GM18508 (cell line): Measurements from ENCODE around the gene WDFY3.

Experiments
- ATAC-seq: cut with Tn5 transposase; IDR thresholded peaks from one replicate; pipeline ENCODE4 v1.9.1; 2021; ENCODE audit warnings: moderate number of reproducible peaks; ENCODE audit not compliant: insufficient read depth, unreplicated experiment

The WDFY3 gene

DNA sequence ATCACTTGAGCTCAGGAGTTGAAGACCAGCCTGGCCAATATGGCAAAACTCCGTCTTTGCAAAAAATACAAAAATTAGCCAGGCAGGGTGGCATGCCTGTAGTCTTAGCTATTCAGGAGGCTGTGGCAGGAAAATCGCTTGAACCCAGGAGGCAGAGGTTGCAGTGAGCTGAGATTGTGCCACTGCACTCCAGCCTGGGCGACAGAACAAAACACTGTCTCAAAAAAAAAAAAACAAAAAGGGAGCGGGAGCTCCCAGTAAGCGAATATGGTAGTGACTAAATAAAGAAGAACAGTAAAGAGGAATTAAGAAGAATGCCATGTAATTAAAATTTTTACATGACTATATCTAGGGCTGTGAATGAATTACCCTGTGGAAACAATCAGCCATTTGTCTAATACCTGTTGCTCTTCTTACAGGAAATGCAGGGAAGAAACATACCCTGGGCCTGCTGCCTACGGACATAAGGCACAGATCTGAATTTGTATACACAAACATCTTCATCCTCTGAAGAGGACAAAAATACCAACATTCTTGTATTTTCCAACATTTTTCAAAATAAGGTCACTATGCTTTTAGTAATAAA, 11.4 kb downstream of the WDFY3 start:
- no peak for ATAC-seq

- no peak for ATAC-seq
These were observed 13.7 kb downstream of the WDFY3 start for GRCh38 chr4:84952776-84953175.

DNA sequence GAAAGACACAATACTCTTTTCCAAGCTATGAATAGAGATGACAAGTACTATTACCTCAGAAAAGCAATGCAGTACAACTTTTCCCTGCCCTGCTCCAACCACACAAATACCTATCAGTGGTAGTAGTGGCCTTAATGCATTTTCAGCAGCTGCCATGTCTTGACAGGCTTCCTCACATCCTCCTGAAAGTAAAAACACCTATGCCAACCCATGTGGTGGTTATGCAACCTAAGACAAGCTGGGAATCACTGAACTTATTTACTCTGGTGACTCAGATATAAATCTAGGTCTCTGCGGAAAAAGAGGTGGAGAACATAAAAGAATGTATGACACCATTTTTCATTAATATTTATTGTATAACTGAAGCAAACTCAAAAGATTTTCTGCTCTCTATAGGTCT, 14.5 kb downstream of the WDFY3 start:
- ATAC-seq = no peak

GRCh38 chr4:84948056-84948455, 18.4 kb downstream of the WDFY3 start:
- ATAC-seq = no peak

- ATAC-seq = no peak
These were observed 21.5 kb downstream of the WDFY3 start for GRCh38 chr4:84944947-84945346.

DNA sequence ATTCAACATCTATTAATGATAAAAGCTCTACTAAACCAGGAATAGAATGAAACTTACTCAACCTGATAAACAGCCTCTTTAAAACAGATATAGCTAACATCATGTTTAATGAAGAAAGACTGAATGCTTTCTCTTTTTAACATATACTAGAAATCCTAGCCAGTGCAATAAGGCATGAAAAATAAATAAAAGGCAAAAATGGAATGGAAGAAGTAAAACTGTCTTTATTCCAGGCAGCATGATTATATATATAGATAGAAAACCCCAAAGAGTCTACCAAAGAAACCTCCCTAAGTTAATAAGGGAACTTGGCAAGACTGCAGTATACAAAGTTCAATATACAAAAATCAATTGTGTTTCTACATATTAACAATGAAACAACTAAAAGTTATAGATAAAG, 25.5 kb downstream of the WDFY3 start:
- ATAC-seq = no peak

GRCh38 chr4:84939113-84939512, 27.4 kb downstream of the WDFY3 start:
- no peak for ATAC-seq

DNA sequence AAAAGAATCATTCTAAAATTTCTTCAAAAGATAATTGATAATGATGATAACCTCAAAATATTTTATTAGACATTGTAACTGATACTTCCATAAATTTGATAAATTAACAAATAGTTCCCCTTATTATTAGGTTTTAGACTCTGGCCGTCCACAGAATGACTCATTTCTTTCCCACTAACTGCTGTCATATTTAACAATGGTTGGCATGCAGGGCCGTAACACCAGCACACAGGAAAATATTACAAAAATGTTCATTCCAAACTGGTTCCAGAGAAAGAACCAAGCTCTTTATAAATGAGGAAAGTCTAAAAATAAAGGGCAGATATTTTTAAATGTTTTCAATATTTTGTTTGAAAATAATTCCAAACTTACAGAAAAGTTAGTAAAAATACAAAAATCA, 28.2 kb downstream of the WDFY3 start:
- no peak for ATAC-seq

GRCh38 chr4:84937381-84937977, 29.0 kb downstream of the WDFY3 start:
- no peak for ATAC-seq

DNA sequence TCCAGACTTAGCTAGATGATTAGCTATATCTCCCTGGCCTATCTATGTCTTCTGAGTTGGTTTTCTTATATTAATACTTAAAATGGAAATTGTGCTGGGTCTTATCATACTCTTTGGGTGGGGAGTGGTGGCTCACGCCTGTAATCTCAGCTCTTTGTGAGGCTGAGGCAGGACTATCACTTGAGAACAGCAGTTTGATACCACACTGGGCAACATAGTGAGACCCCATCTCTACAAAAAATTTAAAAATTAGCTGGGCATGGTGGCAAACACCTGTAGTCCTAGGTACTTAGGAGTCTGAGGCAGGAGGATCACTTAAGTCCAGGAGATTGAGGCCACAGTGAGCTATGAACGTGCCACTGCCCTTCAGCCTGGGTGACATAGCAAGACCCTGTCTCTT, 30.4 kb downstream of the WDFY3 start:
- ATAC-seq = no peak

GRCh38 chr4:84932462-84932861, 34.0 kb downstream of the WDFY3 start:
- ATAC-seq = no peak

DNA sequence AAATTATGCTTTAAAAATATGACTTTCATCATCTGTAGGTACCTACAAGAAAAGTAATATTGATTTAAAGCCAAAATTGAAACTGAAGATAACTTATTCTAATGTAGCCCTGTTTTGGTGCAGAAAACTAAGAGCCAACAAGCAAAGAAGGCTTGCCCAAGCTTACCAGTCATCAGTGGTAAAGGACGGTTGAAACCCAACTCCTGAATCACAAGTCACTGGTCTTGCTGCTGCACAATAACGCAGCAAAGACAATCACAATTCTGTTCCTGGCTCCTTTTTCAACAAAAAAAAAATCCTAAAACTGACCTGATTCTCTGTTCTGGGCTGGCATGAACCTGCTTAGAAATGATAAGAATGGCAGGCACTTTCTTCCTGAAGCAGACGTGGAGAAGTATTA, 34.5 kb downstream of the WDFY3 start:
- no peak for ATAC-seq

DNA sequence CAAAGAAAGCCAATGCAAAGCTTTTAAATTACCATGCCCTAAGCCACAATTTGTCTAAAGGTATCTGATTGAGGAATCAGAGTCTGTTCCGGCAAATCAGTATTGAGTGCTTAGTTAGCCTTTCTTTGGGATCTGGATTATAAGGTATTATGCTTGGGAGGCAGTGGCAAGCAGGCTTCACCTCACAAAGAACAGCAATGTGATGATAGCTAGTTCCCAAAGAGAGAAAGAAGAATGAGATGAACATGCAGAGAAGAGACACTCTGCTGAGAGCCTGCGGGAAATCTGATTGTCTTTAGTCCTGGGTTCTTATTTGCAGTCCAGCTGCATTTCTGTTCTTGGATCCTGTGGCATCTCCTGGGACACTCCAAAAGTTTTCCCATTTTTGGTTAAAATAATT, 35.2 kb downstream of the WDFY3 start:
- no peak for ATAC-seq

- ATAC-seq = no peak
These were observed 38.4 kb downstream of the WDFY3 start for GRCh38 chr4:84928089-84928488.

GRCh38 chr4:84927428-84927827, 39.1 kb downstream of the WDFY3 start:
- ATAC-seq = no peak

GRCh38 chr4:84925558-84925957, 40.9 kb downstream of the WDFY3 start:
- ATAC-seq = no peak

- ATAC-seq = no peak
These were observed 42.1 kb downstream of the WDFY3 start for GRCh38 chr4:84924434-84924833.

GRCh38 chr4:84920617-84921016, 45.9 kb downstream of the WDFY3 start:
- no peak for ATAC-seq

DNA sequence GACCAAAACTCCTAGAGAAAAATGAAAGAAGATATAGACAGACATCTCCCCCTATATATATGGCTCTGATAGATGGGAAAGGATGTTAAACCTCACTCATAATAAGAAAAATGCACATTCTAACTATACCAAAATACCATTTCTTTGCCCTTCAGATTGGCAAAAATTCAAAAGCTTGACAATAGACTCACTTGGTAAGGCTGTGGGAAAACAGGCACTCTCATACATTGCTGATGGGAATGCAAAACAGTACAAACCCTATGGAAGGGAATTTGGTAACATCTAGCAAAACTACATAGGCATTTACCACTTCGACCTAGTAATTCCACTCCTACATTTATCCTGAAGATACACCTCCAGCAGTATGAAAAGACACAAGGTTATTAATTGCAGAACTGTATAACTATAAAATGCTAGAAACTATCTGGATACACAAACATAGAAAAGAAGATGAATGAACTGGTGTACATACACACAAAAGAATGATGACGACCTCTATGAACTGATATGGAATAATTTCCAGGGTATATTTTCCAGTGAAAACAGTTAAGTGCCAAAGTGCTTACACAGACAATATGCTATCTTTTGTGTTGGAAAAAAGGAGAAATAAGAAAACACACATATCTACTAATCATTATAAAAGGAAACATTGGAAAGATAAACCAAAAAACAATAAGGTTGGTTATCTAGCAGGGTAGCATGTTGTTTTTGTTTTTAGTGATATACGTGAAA, 48.5 kb downstream of the WDFY3 start:
- no peak for ATAC-seq

DNA sequence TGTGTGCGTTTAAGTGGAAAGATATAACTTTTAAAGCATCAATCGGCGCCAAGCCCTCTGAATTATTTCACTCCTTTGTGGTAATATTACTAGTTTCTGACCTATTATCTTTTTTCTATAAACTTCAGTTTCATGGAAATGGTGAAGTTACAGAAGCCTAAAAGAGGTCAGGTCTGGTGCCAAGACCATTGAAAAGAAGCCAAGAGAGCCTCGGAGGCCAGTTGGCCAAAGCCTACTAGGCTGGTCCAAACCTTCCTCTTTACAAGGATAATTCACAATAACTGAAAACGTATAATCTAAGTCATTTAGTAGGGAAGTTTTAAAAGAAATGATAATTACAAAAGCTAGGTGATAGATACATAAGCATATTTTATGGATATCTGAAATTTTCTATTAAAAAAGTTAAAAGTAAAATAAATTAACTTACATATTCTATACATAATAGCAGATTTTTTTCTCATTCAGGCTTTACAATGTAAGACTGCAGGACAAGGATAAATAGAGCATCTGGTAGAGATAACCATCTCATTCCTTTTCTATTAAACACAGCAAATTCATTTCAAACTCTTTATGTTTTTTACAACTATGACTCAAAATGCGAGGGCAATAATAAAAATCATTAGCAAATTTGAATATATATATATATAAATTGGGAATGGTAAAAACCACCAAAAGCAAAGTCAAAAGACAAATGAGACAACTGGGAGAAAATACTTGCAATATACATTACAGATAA, 49.2 kb downstream of the WDFY3 start:
- ATAC-seq = no peak

GRCh38 chr4:84916227-84916626, 50.3 kb downstream of the WDFY3 start:
- no peak for ATAC-seq
